GM12873 (cell line): ENCODE measurements around the gene PABPC1L.

Experiments used
- TF ChIP-seq, protein P1 (sequence below): IDR thresholded peaks from 2 replicates; pipeline ENCODE4 v1.5.1; 2012; ENCODE audit warnings: low read depth, mild to moderate bottlenecking, moderate library complexity, low read length, control low read depth; ENCODE audit not compliant: insufficient read depth; ENCODE audit errors: missing control alignments

Gene PABPC1L

DNA sequence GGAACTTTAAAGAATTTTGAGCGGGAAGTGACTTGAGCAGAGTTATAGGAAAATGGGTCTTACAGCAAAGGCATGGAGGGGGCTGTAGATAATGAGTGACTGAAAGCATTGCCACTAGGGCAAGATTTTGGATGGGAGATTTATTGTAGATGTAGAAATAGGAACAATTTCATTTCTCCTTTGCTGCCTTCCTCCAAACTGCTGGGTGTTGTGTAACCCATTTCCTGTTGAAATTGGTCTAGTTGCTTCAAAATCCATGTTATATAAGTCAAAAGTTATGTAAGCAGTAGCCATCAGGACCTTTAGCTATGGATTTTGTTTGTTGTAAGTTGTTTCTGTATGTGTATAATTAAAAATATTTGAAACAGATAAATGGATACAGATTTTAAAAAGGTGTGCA is 13.3 kb upstream of the PABPC1L start:
- TF ChIP-seq, protein P1, sequence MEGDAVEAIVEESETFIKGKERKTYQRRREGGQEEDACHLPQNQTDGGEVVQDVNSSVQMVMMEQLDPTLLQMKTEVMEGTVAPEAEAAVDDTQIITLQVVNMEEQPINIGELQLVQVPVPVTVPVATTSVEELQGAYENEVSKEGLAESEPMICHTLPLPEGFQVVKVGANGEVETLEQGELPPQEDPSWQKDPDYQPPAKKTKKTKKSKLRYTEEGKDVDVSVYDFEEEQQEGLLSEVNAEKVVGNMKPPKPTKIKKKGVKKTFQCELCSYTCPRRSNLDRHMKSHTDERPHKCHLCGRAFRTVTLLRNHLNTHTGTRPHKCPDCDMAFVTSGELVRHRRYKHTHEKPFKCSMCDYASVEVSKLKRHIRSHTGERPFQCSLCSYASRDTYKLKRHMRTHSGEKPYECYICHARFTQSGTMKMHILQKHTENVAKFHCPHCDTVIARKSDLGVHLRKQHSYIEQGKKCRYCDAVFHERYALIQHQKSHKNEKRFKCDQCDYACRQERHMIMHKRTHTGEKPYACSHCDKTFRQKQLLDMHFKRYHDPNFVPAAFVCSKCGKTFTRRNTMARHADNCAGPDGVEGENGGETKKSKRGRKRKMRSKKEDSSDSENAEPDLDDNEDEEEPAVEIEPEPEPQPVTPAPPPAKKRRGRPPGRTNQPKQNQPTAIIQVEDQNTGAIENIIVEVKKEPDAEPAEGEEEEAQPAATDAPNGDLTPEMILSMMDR, result no peak

DNA sequence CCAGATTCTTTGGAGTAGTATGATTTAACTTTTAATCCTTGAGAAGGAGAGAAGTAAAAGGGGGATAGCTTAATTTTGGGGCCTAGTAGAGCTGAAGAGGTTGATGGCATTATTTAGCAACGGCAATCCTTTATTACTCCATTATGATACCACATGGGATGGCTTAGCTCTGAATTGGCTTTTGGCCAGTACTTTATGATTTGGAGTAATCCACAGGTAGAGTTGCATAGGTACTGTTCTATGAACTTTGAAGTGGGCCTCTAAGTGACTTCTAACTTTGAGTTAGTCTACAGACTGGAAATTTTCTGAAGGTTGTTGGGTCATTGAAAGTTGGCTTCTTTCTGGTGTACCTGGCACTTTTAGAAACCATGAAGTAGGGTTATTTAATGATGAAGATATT is 12.7 kb upstream of the PABPC1L start:
- TF ChIP-seq, protein P1, result no peak

DNA sequence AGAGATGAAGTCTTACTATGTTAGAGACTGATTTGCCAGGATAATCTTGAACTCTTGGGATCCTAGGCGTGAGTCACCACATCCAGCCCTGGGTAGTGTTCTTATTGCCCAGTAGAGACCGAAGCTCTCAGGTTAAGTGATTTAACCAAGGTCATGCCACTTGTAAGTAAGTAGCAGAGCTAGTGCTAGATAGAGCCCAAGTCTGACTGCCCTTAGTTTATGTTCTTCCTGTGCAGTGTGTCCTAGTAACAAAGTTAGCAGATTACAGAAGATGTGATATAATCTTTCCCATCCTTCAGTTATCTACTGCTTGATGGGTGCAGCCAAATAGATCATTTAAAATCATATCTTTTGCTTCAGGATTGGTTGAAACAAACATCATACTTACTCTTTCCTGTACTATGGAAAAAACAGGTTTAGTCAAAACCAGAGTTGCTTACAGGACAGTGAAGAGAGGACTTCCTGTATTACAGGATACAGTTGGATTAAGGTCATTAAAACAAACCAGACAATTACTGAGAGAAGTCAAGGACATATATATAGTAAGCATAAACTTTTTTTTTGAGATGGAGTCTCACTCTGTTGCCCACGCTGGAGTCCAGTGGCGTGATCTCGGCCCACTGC is 9.5 kb upstream of the PABPC1L start:
- TF ChIP-seq, protein P1, result no peak

DNA sequence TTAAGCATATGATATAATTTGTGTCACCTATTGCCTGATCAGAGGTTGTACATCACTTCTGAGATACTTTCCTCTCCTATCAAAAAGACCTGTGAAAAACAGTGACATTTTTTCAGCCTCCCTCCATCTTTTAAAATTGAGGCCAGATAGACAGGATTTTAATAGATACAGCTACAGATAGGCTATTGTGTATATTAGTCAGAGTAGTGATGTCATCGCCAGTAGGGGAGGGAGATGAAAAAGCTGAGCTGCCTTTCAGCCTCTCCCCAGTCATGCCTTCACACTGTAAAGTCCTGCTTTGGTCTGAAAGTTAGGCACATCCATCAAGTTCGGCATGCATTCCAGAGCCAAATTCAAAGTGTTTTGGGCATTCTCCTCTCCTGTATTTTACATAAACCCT is 7.9 kb upstream of the PABPC1L start:
- TF ChIP-seq, protein P1, result no peak

DNA sequence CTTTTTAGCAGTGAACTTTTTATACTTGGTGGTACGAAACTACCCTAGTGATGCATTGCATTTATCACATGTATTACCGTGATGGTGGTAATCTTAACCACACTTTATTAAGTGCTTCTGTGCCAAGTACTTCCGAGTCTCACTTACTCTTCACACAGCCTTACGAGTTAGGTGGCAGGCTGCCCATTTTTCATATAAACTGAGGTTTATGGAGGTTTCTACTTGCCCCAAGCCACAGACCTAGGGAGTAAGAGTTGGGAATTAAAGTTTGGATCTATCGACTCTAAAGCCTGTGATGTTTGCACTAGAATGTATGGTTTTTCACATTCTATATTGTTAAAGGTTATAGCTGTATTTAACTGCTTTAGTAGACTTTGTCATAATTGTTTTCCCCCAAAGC is 5.5 kb upstream of the PABPC1L start:
- TF ChIP-seq, protein P1, result no peak

DNA sequence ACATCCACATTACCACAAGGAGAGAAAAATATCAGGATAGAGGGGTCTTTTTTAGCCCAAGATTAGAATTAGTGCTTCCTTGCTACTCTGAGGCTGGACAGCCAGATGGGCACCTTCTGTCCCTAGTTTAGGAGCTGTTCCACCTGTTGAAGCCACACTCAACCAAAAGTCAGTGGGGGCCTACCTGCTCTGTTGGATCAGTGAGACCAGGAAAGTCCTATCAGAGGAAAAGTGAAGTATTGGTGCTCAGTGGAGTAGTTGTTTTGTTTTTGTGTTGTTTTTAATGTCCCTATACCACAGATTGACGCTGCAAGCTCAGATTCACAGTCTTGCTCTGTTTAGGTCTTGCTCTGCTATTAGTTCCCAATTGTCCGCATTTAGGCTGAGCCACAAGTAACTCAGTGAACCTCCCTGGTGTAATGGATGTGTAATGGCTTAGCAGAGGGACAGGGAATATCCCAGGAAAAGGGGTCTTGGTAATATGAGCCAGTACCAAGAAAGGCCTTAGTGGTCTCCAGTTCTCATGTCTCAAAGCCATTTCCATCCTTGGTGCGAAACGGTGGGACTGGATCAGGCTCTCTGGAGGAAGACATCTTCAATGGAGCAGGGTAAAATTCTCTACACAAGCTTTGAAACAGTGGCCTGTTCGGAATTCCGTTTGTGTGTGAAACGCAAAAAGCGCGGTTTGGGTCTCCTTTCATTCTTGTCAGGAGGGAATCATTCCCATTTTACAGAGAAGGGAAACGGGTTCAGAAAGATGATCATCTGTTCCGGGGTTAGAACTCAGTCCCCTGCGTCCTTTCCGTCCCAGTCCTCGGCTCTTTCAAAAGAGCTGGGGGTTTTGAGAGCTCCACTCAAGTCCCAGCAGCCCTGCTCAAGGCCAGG is 631 bp upstream of the PABPC1L start:
- TF ChIP-seq, protein P1, result no peak

DNA sequence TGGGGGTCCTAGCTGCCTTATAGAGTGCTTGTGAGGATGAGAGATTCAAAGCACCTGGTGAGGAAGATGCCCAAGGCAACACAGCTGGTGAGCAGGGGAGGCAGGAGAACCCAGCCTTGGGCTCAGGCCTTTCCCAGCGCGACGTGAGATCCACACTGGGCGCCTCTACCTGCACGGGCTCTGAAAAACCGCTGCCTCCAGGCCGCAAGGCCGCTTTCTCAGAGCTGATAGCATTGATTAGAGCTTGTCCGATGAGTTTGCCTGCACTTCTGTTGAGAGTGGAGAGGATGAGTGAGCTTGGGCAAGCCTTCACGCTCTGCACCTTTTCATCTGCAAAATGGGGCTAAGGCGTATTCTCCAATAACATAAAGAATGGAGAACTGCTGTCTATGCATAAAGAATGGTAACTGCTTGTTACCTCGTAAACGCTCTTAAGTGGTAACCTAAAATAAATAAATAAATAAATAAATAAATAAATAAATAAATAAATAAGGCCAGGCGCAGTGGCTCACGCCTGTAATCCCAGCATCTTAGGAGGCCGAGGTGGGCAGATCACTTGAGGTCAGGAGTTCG is 916 bp downstream of the PABPC1L start:
- TF ChIP-seq, protein P1, result no peak
